Inferior parietal cortex (tissue), 1 donor: ENCODE results near the gene TOP3A.
"Not testable (repeated sequence)": the region's sequence is repeated elsewhere in the genome, so short reads cannot be mapped to it uniquely, and the experiment has no call there.

ENCODE experiments used
- DNase-seq: peaks from one replicate; pipeline ENCODE4 v3.0.0-alpha.2; 2016; ENCODE audit errors: extremely low spot score

Gene TOP3A, protein sequence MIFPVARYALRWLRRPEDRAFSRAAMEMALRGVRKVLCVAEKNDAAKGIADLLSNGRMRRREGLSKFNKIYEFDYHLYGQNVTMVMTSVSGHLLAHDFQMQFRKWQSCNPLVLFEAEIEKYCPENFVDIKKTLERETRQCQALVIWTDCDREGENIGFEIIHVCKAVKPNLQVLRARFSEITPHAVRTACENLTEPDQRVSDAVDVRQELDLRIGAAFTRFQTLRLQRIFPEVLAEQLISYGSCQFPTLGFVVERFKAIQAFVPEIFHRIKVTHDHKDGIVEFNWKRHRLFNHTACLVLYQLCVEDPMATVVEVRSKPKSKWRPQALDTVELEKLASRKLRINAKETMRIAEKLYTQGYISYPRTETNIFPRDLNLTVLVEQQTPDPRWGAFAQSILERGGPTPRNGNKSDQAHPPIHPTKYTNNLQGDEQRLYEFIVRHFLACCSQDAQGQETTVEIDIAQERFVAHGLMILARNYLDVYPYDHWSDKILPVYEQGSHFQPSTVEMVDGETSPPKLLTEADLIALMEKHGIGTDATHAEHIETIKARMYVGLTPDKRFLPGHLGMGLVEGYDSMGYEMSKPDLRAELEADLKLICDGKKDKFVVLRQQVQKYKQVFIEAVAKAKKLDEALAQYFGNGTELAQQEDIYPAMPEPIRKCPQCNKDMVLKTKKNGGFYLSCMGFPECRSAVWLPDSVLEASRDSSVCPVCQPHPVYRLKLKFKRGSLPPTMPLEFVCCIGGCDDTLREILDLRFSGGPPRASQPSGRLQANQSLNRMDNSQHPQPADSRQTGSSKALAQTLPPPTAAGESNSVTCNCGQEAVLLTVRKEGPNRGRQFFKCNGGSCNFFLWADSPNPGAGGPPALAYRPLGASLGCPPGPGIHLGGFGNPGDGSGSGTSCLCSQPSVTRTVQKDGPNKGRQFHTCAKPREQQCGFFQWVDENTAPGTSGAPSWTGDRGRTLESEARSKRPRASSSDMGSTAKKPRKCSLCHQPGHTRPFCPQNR

DNA sequence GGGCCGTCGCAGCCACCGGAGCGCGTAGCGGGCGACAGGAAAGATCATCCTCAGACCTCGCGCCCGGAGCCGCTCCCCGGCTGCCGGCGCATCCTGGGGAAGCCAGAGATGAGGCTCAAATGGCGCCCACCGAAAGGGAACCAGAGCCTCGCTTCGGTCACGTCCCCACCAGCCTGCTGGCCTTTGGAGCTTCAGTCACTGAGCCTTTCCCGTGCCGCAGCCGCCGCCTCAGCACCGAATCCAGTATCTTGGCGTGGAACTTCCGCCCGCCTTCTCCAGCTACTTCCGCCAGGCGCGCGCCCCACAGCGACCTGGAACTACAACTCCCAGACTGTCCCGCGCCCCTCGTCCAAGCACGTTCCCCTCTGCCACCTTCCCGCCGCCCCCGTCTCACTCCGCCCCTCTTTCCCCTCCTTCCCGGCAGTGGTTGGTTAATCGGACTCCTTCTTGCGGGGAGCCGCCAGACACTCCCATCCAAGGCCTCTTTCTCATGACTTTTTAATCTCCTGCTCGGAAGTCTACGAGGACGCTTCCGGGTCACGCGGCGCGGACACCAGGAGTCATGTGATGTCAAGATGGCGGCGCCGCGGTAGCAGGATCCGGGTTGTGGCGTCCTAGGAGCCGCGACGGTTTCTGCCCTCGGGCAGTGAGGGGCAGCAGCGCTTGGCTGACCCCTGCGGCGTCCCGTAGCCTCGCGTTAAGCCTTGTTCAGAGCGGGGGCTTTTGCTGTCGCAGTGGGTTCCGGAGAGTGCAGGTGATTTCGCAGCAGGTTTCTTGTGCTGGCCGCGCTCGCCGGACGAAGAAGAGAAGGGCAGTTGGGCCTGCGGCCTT is at the start of gene TOP3A, which contains the start of gene SMCR8:
TOP3A (minus strand) TSS at position 264 of the 831 bp plus-strand sequence; CDS start at position 48, 216 bp downstream.
SMCR8 (plus strand) TSS at position 563 of the 831 bp plus-strand sequence. CDS start 497 bp downstream, outside the sequence.
- peak; percentile 93 for DNase-seq

DNA sequence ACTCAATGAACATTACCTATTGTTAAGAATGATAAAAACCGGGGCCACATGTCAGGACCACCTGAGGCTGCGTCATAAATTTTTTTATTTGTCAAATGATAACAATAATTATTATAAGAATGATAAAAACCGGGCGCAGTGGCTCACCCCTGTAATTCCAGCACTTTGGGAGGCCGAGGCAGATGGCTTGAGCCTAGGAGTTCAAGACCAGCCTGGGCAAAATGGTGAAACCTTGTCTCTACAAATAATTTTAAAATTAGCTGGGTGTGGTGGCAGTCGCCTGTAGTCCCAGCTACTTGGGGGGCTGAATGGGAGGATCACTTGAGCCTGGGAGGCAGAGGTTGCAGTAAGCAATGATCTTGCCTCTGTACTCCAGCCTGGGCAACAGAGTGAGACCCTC is 49.4 kb upstream of the TOP3A start:
- DNase-seq, result no peak

DNA sequence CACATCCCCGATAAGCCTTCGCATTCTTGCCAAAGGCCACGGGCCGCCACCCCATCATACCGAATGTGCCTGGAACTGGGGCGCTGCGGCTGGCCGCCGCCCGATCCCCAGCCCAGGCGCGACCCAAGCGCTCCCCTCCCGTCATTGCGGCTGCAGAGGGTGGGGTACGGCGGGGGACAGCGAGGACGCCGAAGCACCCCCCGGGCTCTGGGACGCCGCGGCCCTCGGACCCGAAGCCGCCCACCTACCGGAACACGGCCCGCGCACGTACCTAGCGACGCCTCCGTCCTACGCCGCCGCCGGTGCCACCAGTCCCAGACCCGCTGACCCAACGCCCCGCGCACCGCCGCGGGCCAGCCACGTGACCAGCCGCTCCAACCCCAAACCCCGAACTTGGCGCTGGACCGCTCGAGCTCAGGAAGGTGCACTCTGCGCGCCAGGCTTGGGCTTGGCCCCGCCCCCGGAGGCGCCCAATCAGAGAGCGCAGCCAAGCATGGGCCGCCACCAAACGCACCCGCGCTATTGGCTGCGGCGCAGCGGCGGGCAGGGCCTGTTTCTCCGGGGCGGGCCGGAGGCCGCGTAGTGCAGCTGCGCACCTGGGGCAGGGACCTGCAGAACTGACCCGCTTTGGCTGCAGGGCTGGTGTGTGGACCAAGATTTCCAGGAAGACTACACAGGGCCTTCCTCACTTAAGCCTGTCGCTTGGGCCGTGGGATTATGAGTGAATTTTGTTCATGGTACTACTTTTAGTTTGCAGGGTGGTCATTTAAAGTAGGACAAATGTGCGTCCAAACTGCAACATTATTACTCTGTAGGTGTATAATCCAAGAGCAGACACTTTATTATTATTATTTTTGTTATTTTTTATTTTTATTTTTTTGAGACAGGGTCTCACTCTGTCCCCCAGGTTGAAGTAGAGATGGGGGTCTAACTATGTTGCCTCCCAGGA is 48.6 kb upstream of the TOP3A start, which contains the start of gene SHMT1:
SHMT1 (minus strand) TSS at position 450 of the 949 bp plus-strand sequence. CDS start 7,569 bp downstream, outside the sequence.
- DNase-seq, result peak; percentile 90

DNA sequence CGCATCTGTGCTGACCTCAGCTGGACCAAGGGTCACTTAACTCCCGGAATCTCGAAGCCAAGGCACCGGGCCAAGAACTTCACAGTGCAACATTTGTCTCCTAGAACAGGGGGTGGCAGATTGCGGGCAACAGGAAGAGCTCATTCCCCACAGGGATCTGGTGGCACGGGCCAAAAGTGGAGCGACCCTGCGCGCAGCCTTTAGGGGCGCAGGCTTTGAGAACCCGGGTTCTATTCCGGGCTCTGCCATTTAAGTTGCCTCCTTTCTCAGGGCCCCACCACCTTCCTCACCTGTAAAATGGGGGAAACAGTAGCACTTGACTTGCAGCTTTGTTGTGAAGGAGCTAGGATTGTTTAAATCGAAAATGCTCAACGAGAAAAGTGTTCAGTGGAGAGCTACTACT is 47.9 kb upstream of the TOP3A start:
- peak; percentile 81 for DNase-seq

DNA sequence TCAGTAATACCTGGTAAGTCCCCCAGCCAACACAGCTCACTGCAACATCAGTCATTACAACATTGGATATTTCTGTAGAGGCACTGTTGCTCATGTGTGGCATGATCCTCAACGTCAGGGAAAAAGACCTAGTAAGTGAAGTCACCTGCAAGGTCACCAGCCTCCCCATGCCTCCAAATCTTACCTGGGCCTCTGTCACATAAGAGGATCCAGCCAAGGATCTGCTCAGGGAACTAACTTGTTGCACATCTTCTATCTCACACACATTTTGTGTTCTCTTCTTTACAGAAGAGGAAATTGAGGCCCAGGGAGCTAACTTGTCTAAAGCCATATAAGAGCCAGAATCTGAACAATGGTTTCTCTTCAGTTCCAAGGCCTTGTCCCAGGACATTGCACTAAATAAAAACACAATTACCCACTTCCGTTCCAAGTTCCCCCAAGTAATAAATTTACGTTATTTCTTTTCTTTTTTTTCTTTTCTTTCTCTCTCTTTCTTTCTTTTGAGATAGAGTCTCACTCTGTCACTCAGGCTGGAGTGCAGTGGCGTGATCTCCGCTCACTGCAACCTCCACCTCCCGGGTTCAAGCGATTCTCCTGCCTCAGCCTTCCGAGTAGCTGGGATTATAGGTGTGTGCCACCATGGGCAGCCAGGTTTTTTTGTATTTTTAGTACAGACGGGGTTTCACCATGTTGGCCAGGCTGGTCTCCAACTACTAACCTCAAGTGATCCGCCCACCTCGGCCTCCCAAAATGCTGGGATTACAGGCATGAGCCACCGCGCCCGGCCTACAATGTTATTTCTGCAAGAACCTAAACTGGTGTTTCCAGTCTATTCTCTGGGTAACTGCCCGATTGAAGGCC is 47.3 kb upstream of the TOP3A start:
- peak; percentile 27 for DNase-seq

DNA sequence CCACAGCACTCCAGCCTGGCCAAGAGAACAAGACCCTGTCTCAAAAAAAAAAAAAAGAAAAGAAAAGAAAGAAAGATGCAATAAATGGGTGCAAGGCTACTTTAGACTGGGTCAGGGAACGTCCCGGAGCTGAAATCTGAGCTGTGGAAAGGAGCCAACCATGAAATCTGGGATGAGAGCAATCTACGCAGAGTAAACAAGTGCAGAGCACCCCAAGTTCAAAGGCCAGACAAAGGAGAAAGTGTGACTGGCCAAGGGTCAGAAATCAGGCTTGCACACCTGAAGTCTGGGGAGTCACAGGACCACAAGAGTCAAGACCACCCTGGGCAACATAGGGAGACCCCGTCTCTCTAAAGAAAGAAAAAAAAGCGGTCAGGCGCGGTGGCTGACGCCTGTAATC is 45.7 kb upstream of the TOP3A start:
- DNase-seq, result no peak

DNA sequence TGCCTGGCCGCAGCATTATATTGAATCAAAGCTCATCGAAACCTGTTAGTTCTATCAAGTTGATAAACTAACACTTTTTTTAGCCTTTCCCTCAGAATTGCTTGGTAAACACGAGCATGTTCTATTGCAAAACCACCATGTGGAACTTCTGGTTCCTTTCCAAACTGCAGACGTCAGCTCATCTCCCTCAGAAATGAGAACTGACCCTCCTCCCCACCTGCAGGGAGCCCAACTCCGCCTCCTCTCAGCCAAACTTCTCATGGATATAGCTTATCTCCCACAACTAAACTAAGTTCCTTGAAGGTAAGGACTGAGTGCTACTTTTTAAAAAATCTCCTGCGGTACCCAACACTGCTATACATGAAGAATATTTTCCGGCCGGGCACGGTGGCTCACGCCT is 41.8 kb upstream of the TOP3A start:
- peak; percentile 7 for DNase-seq

DNA sequence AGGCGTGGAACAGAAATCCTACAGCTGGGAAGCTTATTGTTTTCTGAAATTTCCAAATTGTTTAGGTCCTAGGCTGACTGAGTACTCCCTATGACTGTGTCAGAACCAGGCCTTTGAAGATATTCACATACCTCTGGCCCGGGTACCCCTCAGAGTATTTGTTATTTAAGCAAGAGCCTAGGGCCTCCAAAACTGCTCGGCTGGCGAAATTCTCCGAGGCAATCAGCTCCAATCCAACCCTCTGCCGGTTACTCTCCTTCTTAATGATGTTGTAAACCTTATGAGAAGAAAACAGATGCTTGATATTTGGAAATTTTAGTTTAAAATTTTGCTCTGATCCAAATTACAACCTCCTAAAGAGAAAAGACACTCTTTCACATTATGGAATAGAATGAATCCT is 38.7 kb upstream of the TOP3A start:
- no peak for DNase-seq

DNA sequence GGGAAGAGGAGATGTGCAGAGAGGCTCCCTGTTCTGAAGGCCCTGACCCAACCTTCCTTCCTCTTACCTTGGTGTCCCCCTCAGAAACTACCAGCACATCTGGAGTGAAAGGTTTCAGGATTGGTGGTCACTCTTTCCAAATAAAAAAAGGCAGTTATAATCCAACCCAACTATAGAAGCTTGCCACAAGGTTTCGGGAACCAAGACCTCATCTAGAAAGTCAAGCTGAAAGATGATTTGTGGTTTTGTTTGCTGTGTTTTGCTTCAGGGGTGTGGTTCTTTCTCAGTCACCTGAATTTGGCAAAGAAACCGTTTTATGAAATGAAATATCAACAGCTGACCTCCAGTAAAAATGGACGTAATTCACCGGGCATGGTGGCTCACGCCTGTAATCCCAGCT is 29.2 kb upstream of the TOP3A start:
- no peak for DNase-seq

DNA sequence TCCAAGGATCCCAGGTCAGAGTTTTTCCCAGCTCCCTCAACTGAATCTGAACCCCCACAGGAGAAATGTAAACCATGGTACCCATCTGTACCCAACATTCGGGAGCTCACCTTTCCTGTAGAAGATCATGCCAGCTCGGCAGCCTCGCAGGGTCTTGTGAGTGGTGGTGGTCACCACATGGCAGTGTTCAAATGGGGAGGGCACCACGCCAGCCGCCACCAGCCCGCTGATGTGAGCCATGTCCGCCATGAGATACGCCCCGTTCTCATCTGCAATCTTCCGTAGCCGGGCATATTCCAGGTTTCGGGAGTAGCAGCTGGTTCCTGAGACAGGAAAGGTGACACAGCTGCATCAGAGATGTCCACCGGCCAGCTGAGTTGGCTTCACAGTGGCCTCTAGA is 25.1 kb upstream of the TOP3A start:
- no peak for DNase-seq

DNA sequence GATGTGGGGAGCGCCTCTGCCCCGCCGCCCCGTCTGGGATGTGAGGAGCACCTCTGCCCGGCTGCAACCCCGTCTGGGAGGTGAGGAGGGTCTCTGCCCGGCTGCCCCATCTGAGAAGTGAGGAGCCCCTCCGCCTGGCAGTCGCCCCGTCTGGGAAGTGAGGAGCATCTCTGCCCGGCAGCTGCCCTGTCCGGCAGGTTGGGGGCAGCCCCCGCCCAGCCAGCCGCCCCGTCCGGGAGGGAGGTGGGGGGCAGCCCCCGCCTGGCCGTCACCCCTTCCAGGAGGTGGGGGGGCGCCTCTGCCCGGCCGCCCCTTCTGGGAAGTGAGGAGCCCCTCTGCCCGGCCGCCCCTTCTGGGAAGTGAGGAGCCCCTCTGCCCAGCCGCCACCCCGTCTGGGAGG is 23.4 kb upstream of the TOP3A start:
- not testable (repeated sequence) for DNase-seq

DNA sequence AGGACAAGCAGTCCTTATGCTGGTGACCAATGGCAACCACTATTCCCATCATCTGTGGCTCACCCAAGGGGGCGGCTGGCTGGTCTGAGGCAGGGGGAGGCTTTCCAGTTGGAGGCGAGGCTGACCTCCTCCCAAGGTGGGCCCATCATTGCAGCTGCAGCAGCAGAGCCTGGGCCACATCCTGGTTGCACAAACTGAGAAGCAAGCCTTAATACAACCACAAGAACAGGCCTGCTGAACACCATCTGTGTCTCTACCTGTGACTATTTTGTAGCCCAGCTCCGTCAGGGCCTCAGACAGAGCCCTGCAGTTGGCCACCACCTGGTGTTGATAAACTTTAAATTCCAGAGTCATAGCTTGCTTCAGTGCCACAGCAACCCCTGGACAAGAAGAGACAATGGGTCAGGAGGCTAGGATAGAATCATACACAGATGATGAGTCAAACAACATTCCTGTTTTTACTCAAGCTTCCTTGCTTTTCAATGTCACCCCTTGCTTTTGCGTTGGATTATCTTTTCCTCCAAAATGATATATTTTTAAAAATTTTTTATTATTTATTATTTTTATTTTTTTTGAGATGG is 18.2 kb upstream of the TOP3A start:
- DNase-seq, result no peak

DNA sequence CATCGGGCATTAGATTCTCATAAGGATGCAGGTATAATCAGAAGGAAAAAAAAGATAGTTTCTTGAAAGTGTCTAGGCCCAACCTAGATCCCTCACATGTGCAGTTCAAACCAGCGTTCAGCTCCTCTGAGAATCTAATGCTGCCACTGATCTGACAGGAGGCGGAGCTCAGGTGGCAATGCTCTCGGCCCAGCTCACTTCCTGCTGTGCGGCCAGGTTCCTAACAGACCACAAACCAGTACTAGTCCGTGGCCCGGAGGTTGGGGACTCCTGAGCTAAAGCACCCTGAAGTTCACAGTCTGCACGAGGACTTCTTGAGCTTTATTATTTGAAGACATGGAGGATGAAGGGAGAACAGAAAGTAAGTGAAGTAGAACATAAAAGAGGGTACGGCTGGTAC is 17.1 kb upstream of the TOP3A start:
- DNase-seq, result no peak

DNA sequence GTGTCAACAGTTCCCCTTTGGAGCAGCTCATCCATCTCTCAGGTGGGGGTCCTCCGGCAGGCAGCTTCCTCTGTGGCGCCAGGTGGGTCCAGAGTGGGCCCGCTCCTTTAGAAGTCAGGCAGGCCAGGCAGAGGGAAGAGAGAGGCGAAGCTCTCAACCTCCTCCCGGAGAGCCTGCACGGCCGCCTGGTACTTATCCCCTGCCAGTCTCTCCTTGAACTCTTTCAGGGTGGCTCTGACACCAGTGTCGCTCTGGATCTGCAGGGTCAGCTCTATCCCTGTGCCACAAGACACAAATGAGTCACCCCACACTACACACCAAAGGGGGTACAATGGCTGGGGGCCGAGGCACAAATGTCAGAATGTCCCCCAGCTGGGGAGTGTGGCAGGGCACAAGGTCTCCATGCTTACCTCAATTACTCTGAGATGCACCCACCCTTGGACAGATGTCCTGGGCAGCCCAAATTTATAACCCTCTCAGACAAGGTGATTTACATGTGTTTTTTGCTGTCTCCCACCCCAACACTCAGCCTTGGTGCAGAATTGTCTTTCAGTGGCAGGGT is 13.9 kb upstream of the TOP3A start:
- DNase-seq, result no peak

DNA sequence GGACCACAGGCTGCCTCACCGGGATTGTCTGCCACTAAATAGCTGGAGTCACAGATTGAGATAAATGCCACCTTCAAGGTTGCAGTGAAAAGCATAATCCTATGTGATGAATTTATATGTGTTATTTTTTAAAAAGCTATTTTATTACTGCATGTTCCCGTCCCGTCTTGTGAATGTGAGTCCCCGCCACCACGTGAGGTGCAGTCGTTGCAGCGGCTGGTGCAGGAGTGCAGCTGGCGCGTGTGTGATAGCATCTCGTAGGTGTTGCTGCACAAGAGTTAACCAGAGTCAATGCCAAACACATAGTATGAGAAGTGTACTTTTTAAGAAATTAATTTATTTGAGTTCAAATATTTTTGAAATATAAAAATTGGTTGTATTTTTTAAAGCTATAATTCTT is 12.8 kb upstream of the TOP3A start:
- no peak for DNase-seq

DNA sequence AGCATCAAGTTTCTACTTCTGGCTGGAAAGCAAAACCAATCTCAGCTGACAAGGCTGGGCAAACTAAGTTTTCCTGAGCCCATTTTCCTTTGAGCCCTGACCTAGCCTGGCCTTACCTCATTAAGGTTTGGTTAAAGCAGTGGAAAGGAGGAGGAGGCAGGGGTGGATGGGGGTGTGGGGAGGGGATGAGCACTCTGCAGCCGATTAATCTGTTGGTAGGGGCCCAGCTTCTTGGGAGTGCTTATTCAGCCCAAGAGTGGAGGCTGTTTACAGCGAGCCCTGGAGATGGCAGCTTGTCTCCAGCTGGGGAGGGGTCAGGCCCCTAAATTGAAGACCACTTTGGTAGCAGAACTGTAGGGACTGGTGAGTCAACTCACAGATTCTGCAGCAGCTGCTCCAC is 12.3 kb upstream of the TOP3A start:
- DNase-seq, result no peak

DNA sequence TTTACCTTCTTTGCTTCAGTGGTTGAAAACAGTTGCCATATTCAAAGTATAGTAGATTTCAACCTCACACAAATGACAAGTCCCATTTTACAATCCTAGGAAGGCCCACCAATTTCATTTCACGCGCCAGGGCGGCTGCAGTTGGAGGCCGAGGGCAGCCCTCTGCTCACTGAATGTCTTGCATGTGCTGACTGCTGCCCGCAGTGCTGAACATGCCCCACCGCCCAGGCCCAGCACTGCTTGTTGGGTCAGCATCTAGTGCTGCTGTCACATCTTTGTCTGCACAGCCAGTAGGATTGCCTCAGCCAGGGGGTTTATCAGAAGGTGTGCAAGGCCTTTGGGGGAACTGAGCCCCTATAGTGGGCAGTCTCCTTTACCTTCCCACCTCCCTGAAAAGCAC is 11.8 kb upstream of the TOP3A start:
- DNase-seq, result no peak

DNA sequence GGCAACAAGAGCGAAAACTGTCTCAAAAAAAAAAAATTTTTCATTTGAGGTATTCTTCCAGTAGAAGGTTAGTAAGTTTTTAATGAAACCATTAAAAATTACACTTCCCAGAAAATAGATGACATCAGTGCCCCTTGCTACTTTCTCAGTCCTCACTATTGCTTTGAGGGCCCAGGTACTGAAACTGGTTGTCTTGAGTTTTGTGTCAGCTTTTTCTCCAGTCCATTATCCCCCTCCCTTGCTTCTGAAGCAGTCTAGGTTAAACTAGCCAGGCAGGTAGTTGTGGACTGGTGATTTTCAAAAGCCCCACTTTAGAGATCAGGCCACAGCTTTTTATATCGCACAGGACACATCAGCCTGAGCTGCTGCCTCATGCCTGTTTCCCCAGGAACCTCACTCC is 11.2 kb upstream of the TOP3A start:
- no peak for DNase-seq
